HG03108 (cell line): ENCODE measurements around the gene CDH4.
"Not testable (repeated sequence)": the region's sequence is repeated elsewhere in the genome, so short reads cannot be mapped to it uniquely, and the experiment has no call there.

ENCODE experiments used
- ATAC-seq: cut with Tn5 transposase; IDR thresholded peaks from one replicate; pipeline ENCODE4 v1.9.1; 2021; ENCODE audit warnings: moderate library complexity; ENCODE audit not compliant: unreplicated experiment

CDH4 gene

DNA sequence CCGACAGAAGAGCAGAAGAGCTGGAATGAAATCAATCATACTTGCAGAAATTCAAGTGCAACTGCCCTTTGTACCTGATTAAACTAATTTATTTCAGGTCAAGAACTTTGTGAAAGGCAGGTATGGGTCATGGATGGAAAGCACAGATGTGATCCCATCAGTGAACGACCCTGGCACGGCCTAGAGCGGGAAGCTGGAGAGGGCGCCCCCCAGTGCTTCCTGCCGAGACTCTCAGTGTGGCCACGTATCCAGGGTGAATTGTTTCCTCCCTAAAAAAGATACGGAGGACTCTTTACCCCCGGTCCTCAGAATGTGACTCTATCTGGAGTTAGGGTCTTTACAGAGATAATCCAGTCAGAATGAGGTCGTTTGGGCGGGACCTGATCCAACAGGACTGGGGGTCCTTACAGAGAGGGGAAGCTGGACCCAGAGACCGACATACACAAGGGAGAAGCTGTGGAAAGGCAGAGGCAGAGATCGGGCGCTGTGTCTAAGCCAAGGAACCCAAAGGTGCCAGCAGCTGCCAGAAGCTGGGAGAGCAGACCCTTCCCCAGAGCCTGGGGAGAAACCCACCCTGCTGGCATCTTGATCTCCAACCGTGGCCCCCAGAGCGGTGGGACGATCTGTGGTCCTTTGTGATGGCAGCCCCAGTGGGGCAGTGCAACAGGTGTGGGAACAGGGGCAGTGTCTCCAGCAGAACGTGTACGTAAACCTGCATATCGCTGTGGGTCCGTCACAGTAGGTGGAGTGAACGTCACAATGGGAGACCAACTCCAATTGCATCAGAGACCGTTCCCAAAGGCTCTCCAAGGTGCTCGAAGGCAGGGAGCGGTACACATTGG, 721.7 kb downstream of the CDH4 start:
- no peak for ATAC-seq

GRCh38 chr20:61974357-61974665, 722.2 kb downstream of the CDH4 start:
- no peak for ATAC-seq

GRCh38 chr20:61975407-61976129, 723.5 kb downstream of the CDH4 start:
- no peak for ATAC-seq

- no peak for ATAC-seq
These were observed 724.2 kb downstream of the CDH4 start for GRCh38 chr20:61976263-61976643.

GRCh38 chr20:61976644-61977418, 724.8 kb downstream of the CDH4 start:
- ATAC-seq: no peak

DNA sequence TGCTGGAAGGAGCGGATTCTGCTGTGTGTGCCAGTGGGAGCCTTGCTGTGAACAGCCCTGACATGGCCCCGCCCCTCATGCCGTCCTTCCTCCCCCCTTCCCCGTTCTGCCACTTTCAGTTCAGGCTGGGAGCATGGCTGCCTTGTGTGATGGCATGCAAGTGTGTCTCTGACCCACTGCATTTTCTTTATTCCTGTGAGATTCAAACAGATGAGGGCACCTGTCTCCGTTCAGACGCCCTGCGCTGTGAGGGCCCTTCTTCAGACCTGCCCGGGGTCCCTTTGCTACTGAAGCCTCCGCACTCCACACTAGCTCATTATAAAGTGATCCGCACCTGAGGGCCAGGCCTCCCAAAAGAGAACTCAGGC, 725.3 kb downstream of the CDH4 start:
- no peak for ATAC-seq

- ATAC-seq: no peak
These were observed 726.4 kb downstream of the CDH4 start for GRCh38 chr20:61978491-61978890.

- ATAC-seq: no peak
These were observed 727.0 kb downstream of the CDH4 start for GRCh38 chr20:61979090-61979489.

- ATAC-seq: no peak
These were observed 727.9 kb downstream of the CDH4 start for GRCh38 chr20:61979701-61980635.

DNA sequence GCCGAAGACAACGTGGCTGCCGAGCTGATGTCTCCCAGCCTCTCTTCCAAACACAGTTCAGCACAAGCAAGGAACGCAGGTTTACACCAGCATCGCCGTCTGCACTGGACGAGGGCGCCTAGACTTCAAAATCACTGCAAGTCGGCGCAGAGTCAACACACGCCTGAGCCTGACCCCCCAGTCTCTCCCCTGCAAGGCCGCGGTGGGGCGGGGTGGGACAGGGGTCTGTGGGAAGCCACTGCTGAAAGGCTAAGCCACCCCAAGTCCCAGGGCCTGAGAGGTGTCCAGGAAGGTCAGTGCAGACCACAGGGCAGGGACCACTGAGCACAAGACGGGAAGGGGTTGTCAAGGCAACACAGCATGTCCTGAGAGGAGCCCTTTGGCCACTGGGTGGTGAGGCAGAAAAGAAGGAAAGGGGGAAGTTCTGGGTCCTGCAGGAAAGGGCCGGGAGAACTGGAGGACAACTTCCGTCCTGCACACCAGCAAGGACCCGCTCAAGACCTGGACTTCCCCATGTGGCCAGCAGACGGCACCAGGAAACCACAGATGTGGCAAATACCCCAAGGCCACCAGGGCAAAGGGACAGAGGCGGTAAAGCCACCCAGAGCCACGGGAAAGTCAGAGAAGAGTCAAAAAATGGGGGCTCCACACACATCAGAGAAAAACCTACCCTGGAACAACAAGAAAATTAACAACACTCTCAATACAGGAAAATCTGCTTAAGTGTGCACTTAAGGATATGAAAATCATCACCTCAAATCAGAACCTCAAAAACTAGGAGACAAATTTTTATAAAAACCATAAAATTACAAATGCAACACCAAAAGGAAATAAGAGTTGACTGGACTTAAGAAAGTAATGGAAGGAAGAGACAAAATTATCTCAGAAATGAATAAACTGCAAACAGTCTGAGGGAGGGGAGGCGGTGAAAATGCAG, 728.9 kb downstream of the CDH4 start:
- no peak for ATAC-seq

- ATAC-seq: not testable (repeated sequence)
These were observed 729.6 kb downstream of the CDH4 start for GRCh38 chr20:61981691-61982090.

GRCh38 chr20:61982191-61982950, 730.3 kb downstream of the CDH4 start:
- ATAC-seq: no peak

- ATAC-seq: no peak
These were observed 730.9 kb downstream of the CDH4 start for GRCh38 chr20:61982951-61983315.

DNA sequence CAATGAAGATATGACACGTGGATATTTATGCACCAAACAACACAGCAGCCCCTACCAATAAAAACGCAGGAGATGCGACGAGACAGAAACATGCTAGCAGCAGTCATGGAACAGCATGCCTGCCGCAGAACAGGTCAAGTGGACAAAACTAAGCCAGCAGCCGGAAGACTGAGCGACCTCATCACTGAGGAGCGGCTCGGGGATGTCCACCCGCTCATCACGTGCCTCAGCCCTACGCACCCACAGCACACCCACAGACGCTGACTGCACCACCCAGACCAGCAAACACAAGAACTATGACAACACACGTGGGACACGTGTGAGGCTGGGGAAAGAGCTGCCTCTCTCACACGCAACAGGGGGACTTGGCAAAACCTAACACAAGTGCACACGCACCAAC, 731.9 kb downstream of the CDH4 start:
- no peak for ATAC-seq

DNA sequence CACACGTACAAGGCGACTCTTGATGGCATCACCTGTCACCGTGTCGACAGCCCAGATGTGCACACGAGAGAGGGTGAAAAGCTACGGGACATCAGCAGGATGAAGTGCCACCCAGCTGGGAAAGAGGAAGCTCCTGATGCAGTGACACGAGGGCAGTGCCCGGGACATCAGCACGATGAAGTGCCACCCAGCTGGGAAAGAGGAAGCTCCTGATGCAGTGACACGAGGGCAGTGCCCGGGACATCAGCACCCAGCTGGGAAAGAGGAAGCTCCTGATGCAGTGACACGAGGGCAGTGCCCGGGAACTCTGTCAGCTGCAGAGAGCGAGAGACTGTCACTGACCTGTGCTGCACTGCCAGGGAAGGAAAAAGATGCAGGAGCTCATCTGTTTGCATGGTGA, 732.4 kb downstream of the CDH4 start:
- ATAC-seq: not testable (repeated sequence)

DNA sequence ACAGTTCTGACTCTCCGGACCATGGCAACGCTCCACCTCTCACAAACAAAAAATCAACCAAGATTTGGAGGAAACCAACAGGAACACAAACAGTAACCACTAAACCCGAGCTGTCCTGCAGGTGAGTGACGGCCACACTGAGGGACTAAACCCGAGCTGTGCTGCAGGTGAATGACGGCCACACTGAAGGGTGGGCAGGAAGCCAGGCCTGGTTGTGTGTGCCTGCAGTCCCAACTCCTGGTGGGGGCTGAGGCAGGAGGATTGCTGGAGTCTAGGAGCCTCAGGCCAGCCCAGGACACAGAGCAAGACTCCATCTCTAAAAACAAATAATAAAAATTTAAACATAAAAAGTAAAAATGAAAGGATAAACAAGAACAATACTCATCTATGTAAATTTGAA, 733.0 kb downstream of the CDH4 start:
- ATAC-seq: no peak

DNA sequence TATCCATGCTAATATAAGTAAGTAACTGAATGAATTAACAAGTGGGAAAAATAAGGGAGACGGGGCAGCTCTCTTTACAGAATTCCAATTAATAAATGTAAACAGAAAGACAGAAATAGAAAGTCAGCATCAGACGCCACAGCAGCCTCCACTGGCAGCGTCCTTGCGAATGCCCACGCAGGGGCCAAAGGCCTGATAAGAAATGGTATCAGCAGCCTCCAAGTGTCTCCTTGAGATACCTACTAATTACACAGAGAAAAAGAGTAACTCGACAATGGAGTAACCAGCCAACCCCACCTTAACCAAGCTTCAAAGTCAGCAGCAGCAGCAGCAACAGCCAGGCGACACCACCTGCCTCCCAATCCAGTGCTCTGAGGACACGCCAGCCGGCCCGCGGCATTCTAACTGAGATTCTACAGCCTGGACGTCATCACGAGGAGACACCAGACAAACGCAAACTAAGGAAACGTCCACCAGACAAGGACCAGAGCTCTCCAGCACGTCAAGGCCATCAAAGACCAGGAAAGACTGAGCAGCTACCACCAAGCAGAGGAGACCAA, 734.8 kb downstream of the CDH4 start:
- ATAC-seq: no peak

DNA sequence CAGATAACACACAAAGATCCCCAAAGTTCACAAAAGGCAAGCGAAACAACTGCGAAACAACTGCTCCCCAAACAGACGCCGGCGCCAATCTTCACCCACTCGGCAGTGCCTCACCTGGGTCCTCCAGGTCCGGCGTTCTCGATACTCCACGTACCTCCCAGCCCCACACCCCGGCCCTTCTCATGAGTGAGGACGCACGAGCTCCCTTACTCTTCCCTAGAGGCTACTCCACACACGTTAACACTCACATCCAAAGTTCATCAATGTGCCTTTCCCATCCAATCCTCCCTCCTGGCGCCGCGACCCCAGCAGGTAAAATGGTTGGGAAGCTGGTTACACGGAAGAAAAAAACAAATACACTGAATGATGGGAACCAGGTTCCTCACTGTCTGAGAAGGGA, 736.6 kb downstream of the CDH4 start:
- ATAC-seq: no peak

- ATAC-seq: no peak
These were observed 737.7 kb downstream of the CDH4 start for GRCh38 chr20:61989741-61990140.
